Calu3 (cell line): Measurements from ENCODE around the gene CCDC13. TPM values are rescaled to one million over a fixed set of nuclear protein-coding genes. Genes with fewer than 3 reads are reported as not detected.
"Not testable (repeated sequence)": the region's sequence is repeated elsewhere in the genome, so short reads cannot be mapped to it uniquely, and the experiment has no call there.

ENCODE experiments used
- BruUV-seq: library from RNA; stranded (reverse); fragments of 400-500 nt; replicated peaks from 2 replicates; lab custom pipeline; 2021; lab: Mats Ljungman, UMichigan
- CTCF ChIA-PET: fragments of 300-600 bp; sonication (Branson Sonifier 250); formaldehyde crosslinking; loops from one replicate; lab custom pipeline; 2022; ENCODE audit warnings: antibody characterized with exemption; lab: Charles Lee
- DNase-seq: peaks from one replicate; pipeline ENCODE4 v3.0.0; 2022
- H3K27ac Mint-ChIP-seq: one replicate; pipeline ENCODE4 v1.8.0; 2022; ENCODE audit warnings: mixed read lengths; ENCODE audit not compliant: unreplicated experiment
- H3K27me3 Mint-ChIP-seq: one replicate; pipeline ENCODE4 v1.8.0; 2022; ENCODE audit warnings: mixed read lengths; ENCODE audit not compliant: unreplicated experiment
- H3K36me3 Mint-ChIP-seq: one replicate; pipeline ENCODE4 v1.8.0; 2022; ENCODE audit warnings: mild to moderate bottlenecking, moderate library complexity, mixed read lengths; ENCODE audit not compliant: insufficient read depth, unreplicated experiment
- H3K4me1 Mint-ChIP-seq: one replicate; pipeline ENCODE4 v1.8.0; 2022; ENCODE audit warnings: mild to moderate bottlenecking, low read depth, mixed read lengths; ENCODE audit not compliant: unreplicated experiment
- H3K4me3 Mint-ChIP-seq: one replicate; pipeline ENCODE4 v1.8.0; 2022; ENCODE audit warnings: mild to moderate bottlenecking, low read depth, moderate library complexity, mixed read lengths; ENCODE audit not compliant: unreplicated experiment
- H3K9me3 Mint-ChIP-seq: one replicate; pipeline ENCODE4 v1.8.0; 2022; ENCODE audit warnings: low read depth, mixed read lengths; ENCODE audit not compliant: unreplicated experiment
- CTCF ChIP-seq: fragments of 200-600 bp; IDR thresholded peaks from one replicate; pipeline ENCODE4 v1.8.0; 2022; ENCODE audit warnings: antibody characterized with exemption; ENCODE audit not compliant: unreplicated experiment
- intact Hi-C: fragments of 100-400 bp; cut with micrococcal nuclease; formaldehyde crosslinking; loops from one replicate; pipeline ENCODE4 v1.10.0; 2022; ENCODE audit not compliant: unreplicated experiment
- total RNA-seq: library from RNA; stranded (reverse); gene quantifications from 2 replicates; pipeline ENCODE4 v1.2.3, GENCODE V29; 2022

Gene CCDC13
- total RNA-seq, 1 experiment from 2014 or later: 0.68 TPM

- no TSS peak for BruUV-seq
These were observed 46.4 kb upstream of the CCDC13 start for GRCh38 chr3:42819351-42819965.

DNA sequence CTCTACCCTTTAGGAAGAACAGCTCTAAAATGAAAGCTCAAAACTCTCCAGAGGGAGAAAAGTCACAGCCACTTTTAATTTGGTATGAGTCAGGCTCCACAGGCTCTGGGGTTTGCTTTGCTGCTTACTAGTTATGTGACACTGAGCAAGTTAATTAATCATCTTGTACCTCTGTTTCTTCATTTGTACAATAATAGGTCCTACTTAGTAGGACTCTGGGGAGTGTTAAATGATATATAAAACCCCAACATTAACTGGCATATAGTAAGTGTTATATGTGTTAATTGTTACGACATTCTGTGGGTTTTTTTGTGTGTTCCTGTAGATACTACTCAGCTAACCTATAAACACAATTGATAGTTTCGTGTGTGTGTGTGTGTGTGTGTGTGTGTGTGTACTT is 42.8 kb upstream of the CCDC13 start:
- Mint-ChIP-seq H3K9me3 (no peaks in the 10 kb centered on the region), H3K36me3 (peaks cover 8% of the 10 kb centered on the region), H3K27me3 (no peaks in the 10 kb centered on the region), H3K27ac (no peak overlapping the region), H3K4me1 (peaks cover 30% of the 10 kb centered on the region), H3K4me3 (no peak overlapping the region)
- no peak for TF ChIP-seq CTCF
- intact Hi-C loops: no loop called here
- no peak for DNase-seq
- CTCF ChIA-PET: interaction anchor here (1.2 kb wide), 1 partner anchor 13 kb away, joined by 7 read pairs; no protein-coding TSS in a partner anchor
- no TSS peak for BruUV-seq

More at GRCh38 chr3:42819351-42819965, 46.4 kb upstream of the CCDC13 start:
- CTCF ChIA-PET: interaction anchor here (1.0 to 2.2 kb wide), 4 partner anchors 10 to 39 kb away, joined by 4 to 10 read pairs (median 5); no protein-coding TSS in a partner anchor
- no peak overlapping the region for H3K4me3 Mint-ChIP-seq
- TF ChIP-seq CTCF: no peak
- peak overlapping the region; percentile 71 for H3K27ac Mint-ChIP-seq
- no peaks in the 10 kb centered on the region for H3K27me3 Mint-ChIP-seq
- H3K4me1 Mint-ChIP-seq: peaks cover 28% of the 10 kb centered on the region
- H3K36me3 Mint-ChIP-seq: peaks cover 8% of the 10 kb centered on the region
- peak; percentile 46 for DNase-seq
- H3K9me3 Mint-ChIP-seq: no peaks in the 10 kb centered on the region
- intact Hi-C loops: no loop called here

DNA sequence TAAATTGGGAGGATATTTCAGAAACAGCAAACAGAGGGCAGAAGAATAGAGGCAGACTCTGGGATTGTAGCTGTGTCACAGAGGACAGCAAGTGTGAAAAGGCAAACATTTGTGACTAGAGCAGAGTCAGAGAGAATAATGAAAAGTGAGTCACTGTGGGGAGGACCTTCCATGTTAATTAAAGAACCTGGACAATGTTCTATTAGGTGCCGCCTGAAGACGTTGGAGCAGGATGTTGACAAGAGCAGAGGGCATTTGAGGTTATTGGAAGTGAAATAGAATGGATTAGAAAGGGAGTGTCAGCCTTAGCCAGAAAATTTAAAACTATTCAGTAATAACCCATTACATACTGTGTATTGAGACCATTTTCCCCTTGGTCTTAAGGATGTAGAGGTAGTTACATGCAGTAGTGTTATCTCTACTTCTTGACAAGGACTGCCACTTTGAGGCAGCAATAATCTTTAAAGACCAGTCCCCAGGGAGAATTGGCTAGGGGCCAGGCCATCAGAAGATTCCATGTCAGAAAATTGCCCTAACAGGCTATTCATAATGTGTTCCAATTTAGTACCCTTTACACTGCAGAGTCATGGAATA is 42.0 kb upstream of the CCDC13 start:
- BruUV-seq: no TSS peak
- no peak for TF ChIP-seq CTCF
- CTCF ChIA-PET: interaction anchor here (1.2 kb wide), 1 partner anchor 14 kb away, joined by 7 read pairs; no protein-coding TSS in a partner anchor
- no peak overlapping the region for H3K4me3 Mint-ChIP-seq
- no peaks in the 10 kb centered on the region for H3K9me3 Mint-ChIP-seq
- H3K27me3 Mint-ChIP-seq: no peaks in the 10 kb centered on the region
- DNase-seq: no peak
- intact Hi-C loops: no loop called here
- H3K36me3 Mint-ChIP-seq: peaks cover 5% of the 10 kb centered on the region
- H3K27ac Mint-ChIP-seq: no peak overlapping the region
- peaks cover 37% of the 10 kb centered on the region for H3K4me1 Mint-ChIP-seq

- intact Hi-C loops: no loop called here
- Mint-ChIP-seq H3K27me3 (no peaks in the 10 kb centered on the region), H3K36me3 (no peaks in the 10 kb centered on the region), H3K27ac (no peak overlapping the region), H3K9me3 (no peaks in the 10 kb centered on the region), H3K4me3 (no peak overlapping the region), H3K4me1 (peaks cover 37% of the 10 kb centered on the region)
- no TSS peak for BruUV-seq
- no peak for TF ChIP-seq CTCF
- no peak for DNase-seq
- CTCF ChIA-PET: no interaction called here
These were observed 41.2 kb upstream of the CCDC13 start for GRCh38 chr3:42814246-42814645.

- H3K4me1 Mint-ChIP-seq: peaks cover 41% of the 10 kb centered on the region
- CTCF ChIA-PET, BruUV-seq, H3K36me3 Mint-ChIP-seq, H3K4me3 Mint-ChIP-seq, DNase-seq, intact Hi-C loops, H3K27ac Mint-ChIP-seq, H3K27me3 Mint-ChIP-seq, H3K9me3 Mint-ChIP-seq: not testable (repeated sequence)
These were observed 38.2 kb upstream of the CCDC13 start for GRCh38 chr3:42811118-42811883.

- intact Hi-C loops, CTCF ChIA-PET, H3K27me3 Mint-ChIP-seq, H3K9me3 Mint-ChIP-seq, H3K4me3 Mint-ChIP-seq, H3K36me3 Mint-ChIP-seq, BruUV-seq, H3K27ac Mint-ChIP-seq: not testable (repeated sequence)
- H3K4me1 Mint-ChIP-seq: peaks cover 45% of the 10 kb centered on the region
- peak; percentile 23 for DNase-seq
These were observed 37.7 kb upstream of the CCDC13 start for GRCh38 chr3:42810706-42811105.
